Spleen (tissue), 7 donors: ENCODE measurements around the gene SMARCC2.

ENCODE experiments used
- CTCF ChIP-seq, 11 experiments: fragments of 200-600 bp in 7 of 11; fragments of 450-650 bp in 4 of 11; sonication (generic) in 4 of 11; IDR thresholded peaks in 8 of 11; conservative IDR thresholded peaks in 3 of 11; 1 replicate in 7 of 11; 2 replicates in 4 of 11; pipeline versions ENCODE4 v1.4.0 to v1.8.0; 2016 to 2021; ENCODE audit warnings: antibody characterized with exemption in 11 of 11, inconsistent platforms in 4 of 11, mild to moderate bottlenecking in 1 of 11
- POLR2AphosphoS5 ChIP-seq, 3 donors: sonication (generic); formaldehyde crosslinking; IDR thresholded peaks; one replicate each; pipeline ENCODE4 v1.5.1; 2017; ENCODE audit warnings: antibody characterized with exemption in 3 of 3
- donor health status: DM: no; HTN: no; CAD: no; lungs with moderate emphysema.
- donor health status: DM: no; HTN: no; CAD: no.
- donor health status: DM: no; HTN: no; CAD: no.

GRCh38 chr12:56197921-56198635, 8.8 kb upstream of the SMARCC2 start:
- TF ChIP-seq CTCF (IDR thresholded peaks at IDR 0.05 in 8 of 11, conservative IDR thresholded peaks at IDR 0.05 in 3 of 11), result no peak
- no peak for TF ChIP-seq POLR2AphosphoS5 (IDR thresholded peaks at IDR 0.05)
